GM12892 (cell line): ENCODE measurements around the gene PHLDB1.

Experiments used
- POLR2A ChIP-seq: IDR thresholded peaks from 2 replicates; pipeline ENCODE4 v1.6.1; 2011; ENCODE audit warnings: low read depth, low read length, control low read depth
- TAF1 ChIP-seq: IDR thresholded peaks from 2 replicates; pipeline ENCODE4 v1.6.1; 2011; ENCODE audit warnings: low read depth, mild to moderate bottlenecking, control low read depth, low read length, borderline replicate concordance

DNA sequence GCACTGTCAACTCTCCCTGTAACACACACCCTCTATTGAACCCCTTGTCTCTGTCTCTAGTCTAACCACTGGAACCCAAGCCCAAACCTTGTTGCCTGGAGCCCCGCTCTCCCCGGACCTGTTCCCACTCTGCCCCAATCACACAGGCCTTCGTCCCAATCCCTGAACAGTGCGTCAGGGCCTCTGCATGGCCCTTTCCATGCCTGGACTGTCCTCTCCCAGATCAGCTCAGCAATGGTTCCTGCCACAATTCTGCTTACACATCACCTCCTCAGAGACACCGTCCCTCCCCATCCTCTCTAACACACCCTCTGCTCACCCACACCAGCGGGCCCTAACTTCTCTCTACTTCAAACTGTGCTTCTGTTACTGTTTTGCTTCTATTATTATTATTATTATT is 70.6 kb downstream of the PHLDB1 start:
- TF ChIP-seq POLR2A, result no peak
- TF ChIP-seq TAF1, result no peak
